Osteocyte (in vitro differentiated cells): Measurements from ENCODE around the gene GNL3. TPM values are rescaled to one million over a fixed set of nuclear protein-coding genes. Genes with fewer than 3 reads are reported as not detected.
A peak's percentile ranks its signal among the peaks of the same experiment; 100 is the strongest.

Experiments
- DNase-seq: peaks from one replicate; pipeline ENCODE4 v3.0.0; 2021; ENCODE audit warnings: mixed read lengths; ENCODE audit not compliant: unreplicated experiment; ENCODE audit errors: extremely low spot score
- H3K27ac Mint-ChIP-seq: one replicate; pipeline ENCODE4 v1.8.0; 2021; ENCODE audit warnings: mild to moderate bottlenecking, mixed read lengths; ENCODE audit not compliant: unreplicated experiment
- H3K27me3 Mint-ChIP-seq: one replicate; pipeline ENCODE4 v1.8.0; 2021; ENCODE audit warnings: mixed read lengths; ENCODE audit not compliant: unreplicated experiment
- H3K36me3 Mint-ChIP-seq: one replicate; pipeline ENCODE4 v1.8.0; 2021; ENCODE audit warnings: mixed read lengths; ENCODE audit not compliant: unreplicated experiment
- H3K4me1 Mint-ChIP-seq: one replicate; pipeline ENCODE4 v1.8.0; 2021; ENCODE audit warnings: mixed read lengths; ENCODE audit not compliant: unreplicated experiment
- H3K4me3 Mint-ChIP-seq: one replicate; pipeline ENCODE4 v1.8.0; 2021; ENCODE audit warnings: mild to moderate bottlenecking, moderate library complexity, mixed read lengths; ENCODE audit not compliant: unreplicated experiment
- H3K9me3 Mint-ChIP-seq: one replicate; pipeline ENCODE4 v1.8.0; 2021; ENCODE audit warnings: mixed read lengths; ENCODE audit not compliant: unreplicated experiment
- total RNA-seq: library from RNA; stranded (reverse); gene quantifications from 2 replicates; pipeline ENCODE4 v1.2.1, GENCODE V29; 2021
- TF ChIP-seq, protein P1 (sequence below): fragments of 200-600 bp; sonication (generic); IDR thresholded peaks from 2 replicates; pipeline ENCODE4 v1.5.0; 2021; ENCODE audit warnings: antibody characterized with exemption, mild to moderate bottlenecking, moderate library complexity

The GNL3 gene
- total RNA-seq, 1 donor from 2014 or later, result 69.8 TPM

- H3K27me3 Mint-ChIP-seq, result no peaks in the 10 kb centered on the region
- H3K27ac Mint-ChIP-seq, result no peak overlapping the region
These were observed 47.5 kb downstream of the GNL3 start for GRCh38 chr3:52733256-52733891.

GRCh38 chr3:52739730-52740129 lies 53.9 kb downstream of the GNL3 start:
- no peak overlapping the region for H3K27ac Mint-ChIP-seq
- H3K36me3 Mint-ChIP-seq, result peaks cover 41% of the 10 kb centered on the region
- TF ChIP-seq, protein P1, sequence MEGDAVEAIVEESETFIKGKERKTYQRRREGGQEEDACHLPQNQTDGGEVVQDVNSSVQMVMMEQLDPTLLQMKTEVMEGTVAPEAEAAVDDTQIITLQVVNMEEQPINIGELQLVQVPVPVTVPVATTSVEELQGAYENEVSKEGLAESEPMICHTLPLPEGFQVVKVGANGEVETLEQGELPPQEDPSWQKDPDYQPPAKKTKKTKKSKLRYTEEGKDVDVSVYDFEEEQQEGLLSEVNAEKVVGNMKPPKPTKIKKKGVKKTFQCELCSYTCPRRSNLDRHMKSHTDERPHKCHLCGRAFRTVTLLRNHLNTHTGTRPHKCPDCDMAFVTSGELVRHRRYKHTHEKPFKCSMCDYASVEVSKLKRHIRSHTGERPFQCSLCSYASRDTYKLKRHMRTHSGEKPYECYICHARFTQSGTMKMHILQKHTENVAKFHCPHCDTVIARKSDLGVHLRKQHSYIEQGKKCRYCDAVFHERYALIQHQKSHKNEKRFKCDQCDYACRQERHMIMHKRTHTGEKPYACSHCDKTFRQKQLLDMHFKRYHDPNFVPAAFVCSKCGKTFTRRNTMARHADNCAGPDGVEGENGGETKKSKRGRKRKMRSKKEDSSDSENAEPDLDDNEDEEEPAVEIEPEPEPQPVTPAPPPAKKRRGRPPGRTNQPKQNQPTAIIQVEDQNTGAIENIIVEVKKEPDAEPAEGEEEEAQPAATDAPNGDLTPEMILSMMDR, result no peak
- no peaks in the 10 kb centered on the region for H3K9me3 Mint-ChIP-seq
- H3K27me3 Mint-ChIP-seq, result no peaks in the 10 kb centered on the region
- H3K4me1 Mint-ChIP-seq, result no peaks in the 10 kb centered on the region
- DNase-seq, result no peak
- H3K4me3 Mint-ChIP-seq, result no peak overlapping the region

More at GRCh38 chr3:52733256-52733891, 47.5 kb downstream of the GNL3 start:
- Mint-ChIP-seq H3K9me3 (peaks cover 13% of the 10 kb centered on the region), H3K4me1 (no peaks in the 10 kb centered on the region), H3K4me3 (no peak overlapping the region), H3K36me3 (peaks cover 71% of the 10 kb centered on the region)
- no peak for DNase-seq
- TF ChIP-seq, protein P1, result no peak

GRCh38 chr3:52742418-52743041 lies 56.7 kb downstream of the GNL3 start:
- Mint-ChIP-seq H3K4me1 (no peaks in the 10 kb centered on the region), H3K9me3 (no peaks in the 10 kb centered on the region), H3K36me3 (peaks cover 39% of the 10 kb centered on the region), H3K27me3 (no peaks in the 10 kb centered on the region), H3K4me3 (no peak overlapping the region), H3K27ac (no peak overlapping the region)
- TF ChIP-seq, protein P1, result peak; percentile 78
- DNase-seq, result no peak

GRCh38 chr3:52743152-52743551 lies 57.3 kb downstream of the GNL3 start:
- TF ChIP-seq, protein P1, result no peak
- Mint-ChIP-seq H3K4me3 (no peak overlapping the region), H3K9me3 (no peaks in the 10 kb centered on the region)

DNA sequence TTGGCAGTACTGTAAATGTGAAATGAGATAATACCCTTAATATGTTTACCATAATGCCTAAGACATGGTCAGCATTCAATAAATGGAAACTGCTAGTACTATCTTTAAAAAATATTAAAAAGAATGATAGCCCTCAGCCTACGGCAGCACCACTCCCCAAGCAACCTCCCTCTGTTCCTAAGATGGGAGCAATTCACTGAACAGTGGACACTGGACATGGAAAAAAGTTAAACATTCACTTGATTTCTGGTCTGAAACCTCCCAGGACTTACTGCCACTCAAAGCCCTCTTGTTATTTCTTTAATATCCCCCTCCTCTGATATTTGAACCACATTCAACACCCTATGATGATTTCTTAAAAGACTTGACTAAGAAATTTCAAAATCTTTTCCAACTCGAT lies 57.9 kb downstream of the GNL3 start:
- Mint-ChIP-seq H3K27ac (no peak overlapping the region), H3K4me1 (no peaks in the 10 kb centered on the region), H3K36me3 (peaks cover 43% of the 10 kb centered on the region), H3K4me3 (no peak overlapping the region), H3K27me3 (no peaks in the 10 kb centered on the region), H3K9me3 (no peaks in the 10 kb centered on the region)
- no peak for DNase-seq
- TF ChIP-seq, protein P1, result no peak

More at GRCh38 chr3:52743152-52743551, 57.3 kb downstream of the GNL3 start:
- no peak overlapping the region for H3K27ac Mint-ChIP-seq
- H3K4me1 Mint-ChIP-seq, result no peaks in the 10 kb centered on the region
- H3K36me3 Mint-ChIP-seq, result peaks cover 39% of the 10 kb centered on the region
- no peaks in the 10 kb centered on the region for H3K27me3 Mint-ChIP-seq
- DNase-seq, result no peak
